ENCODE data around the gene SHOC2. TPM values are rescaled to one million over a fixed set of nuclear protein-coding genes. Genes with fewer than 3 reads are reported as not detected.

SHOC2 gene
- total and polyA plus RNA-seq, 9 of the 15 experiments (the other 6 are each of a cell fraction or from before 2014, with no cell fraction given), result 9.2 to 17.5 (median 14.9) TPM

DNA sequence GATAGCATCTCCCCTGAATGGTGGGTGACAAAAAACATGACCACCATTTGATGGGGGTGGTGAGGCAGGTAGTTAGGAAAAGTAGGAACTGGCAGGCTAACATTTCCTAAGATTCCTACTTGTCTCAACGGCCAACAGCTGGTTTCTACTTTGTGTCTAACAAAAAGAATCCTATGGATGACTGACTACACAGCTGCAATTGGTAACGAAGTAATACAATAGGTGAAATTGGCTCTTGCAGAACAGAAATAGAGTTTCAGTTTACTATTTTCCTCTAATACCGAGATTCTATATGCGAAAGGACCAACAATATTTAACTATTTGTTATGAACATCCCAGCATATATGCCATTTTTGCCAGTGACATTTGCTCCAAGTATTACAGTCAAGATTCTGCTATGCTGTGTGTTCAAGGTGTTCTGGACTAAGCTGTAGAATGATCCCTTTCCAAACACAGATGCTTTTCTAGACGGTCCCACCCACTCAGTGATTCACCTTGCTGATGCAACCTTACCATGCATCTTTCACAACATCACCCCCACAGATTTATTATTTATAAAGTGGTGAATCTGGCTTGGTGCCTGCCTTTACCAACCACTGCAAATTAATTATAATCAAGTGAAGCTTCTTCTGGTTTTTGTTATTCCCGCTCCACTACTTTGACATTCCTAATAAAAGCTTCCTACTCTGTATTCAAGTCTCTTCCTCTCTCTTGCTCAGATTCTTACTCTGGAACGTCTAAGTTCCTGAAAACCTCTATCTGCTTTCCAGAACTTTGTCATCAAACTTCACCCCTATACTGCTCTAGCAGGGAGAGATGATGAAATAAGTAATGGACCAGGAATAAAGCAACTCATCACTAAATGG is 17.2 kb upstream of the SHOC2 start (continued):
- TF ChIP-seq, protein P1, sequence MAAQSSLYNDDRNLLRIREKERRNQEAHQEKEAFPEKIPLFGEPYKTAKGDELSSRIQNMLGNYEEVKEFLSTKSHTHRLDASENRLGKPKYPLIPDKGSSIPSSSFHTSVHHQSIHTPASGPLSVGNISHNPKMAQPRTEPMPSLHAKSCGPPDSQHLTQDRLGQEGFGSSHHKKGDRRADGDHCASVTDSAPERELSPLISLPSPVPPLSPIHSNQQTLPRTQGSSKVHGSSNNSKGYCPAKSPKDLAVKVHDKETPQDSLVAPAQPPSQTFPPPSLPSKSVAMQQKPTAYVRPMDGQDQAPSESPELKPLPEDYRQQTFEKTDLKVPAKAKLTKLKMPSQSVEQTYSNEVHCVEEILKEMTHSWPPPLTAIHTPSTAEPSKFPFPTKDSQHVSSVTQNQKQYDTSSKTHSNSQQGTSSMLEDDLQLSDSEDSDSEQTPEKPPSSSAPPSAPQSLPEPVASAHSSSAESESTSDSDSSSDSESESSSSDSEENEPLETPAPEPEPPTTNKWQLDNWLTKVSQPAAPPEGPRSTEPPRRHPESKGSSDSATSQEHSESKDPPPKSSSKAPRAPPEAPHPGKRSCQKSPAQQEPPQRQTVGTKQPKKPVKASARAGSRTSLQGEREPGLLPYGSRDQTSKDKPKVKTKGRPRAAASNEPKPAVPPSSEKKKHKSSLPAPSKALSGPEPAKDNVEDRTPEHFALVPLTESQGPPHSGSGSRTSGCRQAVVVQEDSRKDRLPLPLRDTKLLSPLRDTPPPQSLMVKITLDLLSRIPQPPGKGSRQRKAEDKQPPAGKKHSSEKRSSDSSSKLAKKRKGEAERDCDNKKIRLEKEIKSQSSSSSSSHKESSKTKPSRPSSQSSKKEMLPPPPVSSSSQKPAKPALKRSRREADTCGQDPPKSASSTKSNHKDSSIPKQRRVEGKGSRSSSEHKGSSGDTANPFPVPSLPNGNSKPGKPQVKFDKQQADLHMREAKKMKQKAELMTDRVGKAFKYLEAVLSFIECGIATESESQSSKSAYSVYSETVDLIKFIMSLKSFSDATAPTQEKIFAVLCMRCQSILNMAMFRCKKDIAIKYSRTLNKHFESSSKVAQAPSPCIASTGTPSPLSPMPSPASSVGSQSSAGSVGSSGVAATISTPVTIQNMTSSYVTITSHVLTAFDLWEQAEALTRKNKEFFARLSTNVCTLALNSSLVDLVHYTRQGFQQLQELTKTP (IDR thresholded peaks at IDR 0.05; ENCODE audit: low read depth in 1 of 2, partially characterized antibody in 2 of 2), result no peak
- TF ChIP-seq, protein P2, sequence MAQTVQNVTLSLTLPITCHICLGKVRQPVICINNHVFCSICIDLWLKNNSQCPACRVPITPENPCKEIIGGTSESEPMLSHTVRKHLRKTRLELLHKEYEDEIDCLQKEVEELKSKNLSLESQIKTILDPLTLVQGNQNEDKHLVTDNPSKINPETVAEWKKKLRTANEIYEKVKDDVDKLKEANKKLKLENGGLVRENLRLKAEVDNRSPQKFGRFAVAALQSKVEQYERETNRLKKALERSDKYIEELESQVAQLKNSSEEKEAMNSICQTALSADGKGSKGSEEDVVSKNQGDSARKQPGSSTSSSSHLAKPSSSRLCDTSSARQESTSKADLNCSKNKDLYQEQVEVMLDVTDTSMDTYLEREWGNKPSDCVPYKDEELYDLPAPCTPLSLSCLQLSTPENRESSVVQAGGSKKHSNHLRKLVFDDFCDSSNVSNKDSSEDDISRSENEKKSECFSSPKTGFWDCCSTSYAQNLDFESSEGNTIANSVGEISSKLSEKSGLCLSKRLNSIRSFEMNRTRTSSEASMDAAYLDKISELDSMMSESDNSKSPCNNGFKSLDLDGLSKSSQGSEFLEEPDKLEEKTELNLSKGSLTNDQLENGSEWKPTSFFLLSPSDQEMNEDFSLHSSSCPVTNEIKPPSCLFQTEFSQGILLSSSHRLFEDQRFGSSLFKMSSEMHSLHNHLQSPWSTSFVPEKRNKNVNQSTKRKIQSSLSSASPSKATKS (CRISPR knock-in tag; IDR thresholded peaks at IDR 0.05), result no peak
- TF ChIP-seq JUNB (CRISPR knock-in tag; conservative IDR thresholded peaks at IDR 0.05), result no peak
- TF ChIP-seq SMARCE1 (IDR thresholded peaks at IDR 0.05), result no peak
- no peak for TF ChIP-seq MAZ (CRISPR knock-in tag; conservative IDR thresholded peaks at IDR 0.05 in 1 of 2, IDR thresholded peaks at IDR 0.05 in 1 of 2)
- TF ChIP-seq NR3C1 (CRISPR knock-in tag; IDR thresholded peaks at IDR 0.05), result no peak
- TF ChIP-seq, protein P3, sequence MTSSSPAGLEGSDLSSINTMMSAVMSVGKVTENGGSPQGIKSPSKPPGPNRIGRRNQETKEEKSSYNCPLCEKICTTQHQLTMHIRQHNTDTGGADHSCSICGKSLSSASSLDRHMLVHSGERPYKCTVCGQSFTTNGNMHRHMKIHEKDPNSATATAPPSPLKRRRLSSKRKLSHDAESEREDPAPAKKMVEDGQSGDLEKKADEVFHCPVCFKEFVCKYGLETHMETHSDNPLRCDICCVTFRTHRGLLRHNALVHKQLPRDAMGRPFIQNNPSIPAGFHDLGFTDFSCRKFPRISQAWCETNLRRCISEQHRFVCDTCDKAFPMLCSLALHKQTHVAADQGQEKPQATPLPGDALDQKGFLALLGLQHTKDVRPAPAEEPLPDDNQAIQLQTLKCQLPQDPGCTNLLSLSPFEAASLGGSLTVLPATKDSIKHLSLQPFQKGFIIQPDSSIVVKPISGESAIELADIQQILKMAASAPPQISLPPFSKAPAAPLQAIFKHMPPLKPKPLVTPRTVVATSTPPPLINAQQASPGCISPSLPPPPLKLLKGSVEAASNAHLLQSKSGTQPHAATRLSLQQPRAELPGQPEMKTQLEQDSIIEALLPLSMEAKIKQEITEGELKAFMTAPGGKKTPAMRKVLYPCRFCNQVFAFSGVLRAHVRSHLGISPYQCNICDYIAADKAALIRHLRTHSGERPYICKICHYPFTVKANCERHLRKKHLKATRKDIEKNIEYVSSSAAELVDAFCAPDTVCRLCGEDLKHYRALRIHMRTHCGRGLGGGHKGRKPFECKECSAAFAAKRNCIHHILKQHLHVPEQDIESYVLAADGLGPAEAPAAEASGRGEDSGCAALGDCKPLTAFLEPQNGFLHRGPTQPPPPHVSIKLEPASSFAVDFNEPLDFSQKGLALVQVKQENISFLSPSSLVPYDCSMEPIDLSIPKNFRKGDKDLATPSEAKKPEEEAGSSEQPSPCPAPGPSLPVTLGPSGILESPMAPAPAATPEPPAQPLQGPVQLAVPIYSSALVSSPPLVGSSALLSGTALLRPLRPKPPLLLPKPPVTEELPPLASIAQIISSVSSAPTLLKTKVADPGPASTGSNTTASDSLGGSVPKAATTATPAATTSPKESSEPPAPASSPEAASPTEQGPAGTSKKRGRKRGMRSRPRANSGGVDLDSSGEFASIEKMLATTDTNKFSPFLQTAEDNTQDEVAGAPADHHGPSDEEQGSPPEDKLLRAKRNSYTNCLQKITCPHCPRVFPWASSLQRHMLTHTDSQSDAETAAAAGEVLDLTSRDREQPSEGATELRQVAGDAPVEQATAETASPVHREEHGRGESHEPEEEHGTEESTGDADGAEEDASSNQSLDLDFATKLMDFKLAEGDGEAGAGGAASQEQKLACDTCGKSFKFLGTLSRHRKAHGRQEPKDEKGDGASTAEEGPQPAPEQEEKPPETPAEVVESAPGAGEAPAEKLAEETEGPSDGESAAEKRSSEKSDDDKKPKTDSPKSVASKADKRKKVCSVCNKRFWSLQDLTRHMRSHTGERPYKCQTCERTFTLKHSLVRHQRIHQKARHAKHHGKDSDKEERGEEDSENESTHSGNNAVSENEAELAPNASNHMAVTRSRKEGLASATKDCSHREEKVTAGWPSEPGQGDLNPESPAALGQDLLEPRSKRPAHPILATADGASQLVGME (CRISPR knock-in tag; IDR thresholded peaks at IDR 0.05), result no peak
- TF ChIP-seq, protein P4, sequence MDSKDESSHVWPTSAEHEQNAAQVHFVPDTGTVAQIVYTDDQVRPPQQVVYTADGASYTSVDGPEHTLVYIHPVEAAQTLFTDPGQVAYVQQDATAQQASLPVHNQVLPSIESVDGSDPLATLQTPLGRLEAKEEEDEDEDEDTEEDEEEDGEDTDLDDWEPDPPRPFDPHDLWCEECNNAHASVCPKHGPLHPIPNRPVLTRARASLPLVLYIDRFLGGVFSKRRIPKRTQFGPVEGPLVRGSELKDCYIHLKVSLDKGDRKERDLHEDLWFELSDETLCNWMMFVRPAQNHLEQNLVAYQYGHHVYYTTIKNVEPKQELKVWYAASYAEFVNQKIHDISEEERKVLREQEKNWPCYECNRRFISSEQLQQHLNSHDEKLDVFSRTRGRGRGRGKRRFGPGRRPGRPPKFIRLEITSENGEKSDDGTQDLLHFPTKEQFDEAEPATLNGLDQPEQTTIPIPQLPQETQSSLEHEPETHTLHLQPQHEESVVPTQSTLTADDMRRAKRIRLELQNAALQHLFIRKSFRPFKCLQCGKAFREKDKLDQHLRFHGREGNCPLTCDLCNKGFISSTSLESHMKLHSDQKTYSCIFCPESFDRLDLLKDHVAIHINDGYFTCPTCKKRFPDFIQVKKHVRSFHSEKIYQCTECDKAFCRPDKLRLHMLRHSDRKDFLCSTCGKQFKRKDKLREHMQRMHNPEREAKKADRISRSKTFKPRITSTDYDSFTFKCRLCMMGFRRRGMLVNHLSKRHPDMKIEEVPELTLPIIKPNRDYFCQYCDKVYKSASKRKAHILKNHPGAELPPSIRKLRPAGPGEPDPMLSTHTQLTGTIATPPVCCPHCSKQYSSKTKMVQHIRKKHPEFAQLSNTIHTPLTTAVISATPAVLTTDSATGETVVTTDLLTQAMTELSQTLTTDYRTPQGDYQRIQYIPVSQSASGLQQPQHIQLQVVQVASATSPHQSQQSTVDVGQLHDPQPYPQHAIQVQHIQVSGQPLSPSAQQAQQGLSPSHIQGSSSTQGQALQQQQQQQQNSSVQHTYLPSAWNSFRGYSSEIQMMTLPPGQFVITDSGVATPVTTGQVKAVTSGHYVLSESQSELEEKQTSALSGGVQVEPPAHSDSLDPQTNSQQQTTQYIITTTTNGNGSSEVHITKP (IDR thresholded peaks at IDR 0.05; ENCODE audit: partially characterized antibody), result no peak

All from K562 (cell line).